ENCODE results near the gene TRMU. TPM values are rescaled to one million over a fixed set of nuclear protein-coding genes. Genes with fewer than 3 reads are reported as not detected.
A peak's percentile ranks its signal among the peaks of the same experiment; 100 is the strongest.

Gene TRMU
- total RNA-seq, 1 donor from 2014 or later, result 70.1 TPM

DNA sequence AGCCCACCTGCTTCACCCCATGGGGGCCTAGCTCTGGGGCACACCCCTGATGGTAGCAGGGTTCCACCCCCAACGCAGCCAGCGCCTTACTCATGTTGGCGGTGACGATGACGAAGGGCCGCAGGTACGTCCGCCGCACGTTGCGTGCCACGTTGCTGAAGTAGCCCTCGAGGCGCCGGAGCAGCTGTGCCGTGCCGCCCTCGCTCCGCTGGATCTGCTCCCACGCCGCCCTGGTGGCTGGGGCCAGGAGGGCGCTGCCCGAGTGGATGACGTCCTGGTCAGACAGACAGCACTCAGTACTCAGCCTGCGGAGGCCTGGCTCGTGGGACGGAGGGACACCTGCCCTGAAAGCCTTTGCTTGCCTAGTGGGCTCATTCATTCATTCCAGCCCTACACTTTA is 50.8 kb downstream of the TRMU start:
- Histone ChIP-seq H3K4me1 (no peaks in the 10 kb centered on the region), H3K36me3 (no peaks in the 10 kb centered on the region), H3K9me3 (ENCODE audit: low read depth) (no peaks in the 10 kb centered on the region), H4K20me1 (ENCODE audit: low read depth) (no peaks in the 10 kb centered on the region), H3K79me2 (ENCODE audit: low read depth) (no peaks in the 10 kb centered on the region), H3F3A (ENCODE audit: low read depth) (no peaks in the 10 kb centered on the region), H3K4me2 (no peak overlapping the region), H2AFZ (replicated peaks) (no peak overlapping the region), H3K27ac (no peak overlapping the region), H3K4me3 (no peak overlapping the region), H3K9ac (no peak overlapping the region), H3K27me3 (no peaks in the 10 kb centered on the region)
- H3K9me3 Mint-ChIP-seq, result no peaks in the 10 kb centered on the region
- no peak overlapping the region for H3K4me3 Mint-ChIP-seq
- no peak overlapping the region for H3K27ac Mint-ChIP-seq
- DNase-seq (ENCODE audit: low spot score), result no peak
- peaks cover 3% of the 10 kb centered on the region for H3K4me1 Mint-ChIP-seq
- peaks cover 10% of the 10 kb centered on the region for H3K36me3 Mint-ChIP-seq
- peaks cover 6% of the 10 kb centered on the region for H3K27me3 Mint-ChIP-seq (ENCODE audit: insufficient read depth, low read depth)
- TF ChIP-seq CTCF (IDR thresholded peaks at IDR 0.05) (peak; percentile 16), EZH2 (IDR thresholded peaks at IDR 0.05) (no peak)

- H3K4me3 Mint-ChIP-seq, result no peak overlapping the region
Measured at GRCh38 chr22:46387748-46388147, 52.2 kb downstream of the TRMU start.

GRCh38 chr22:46388647-46389046 is 53.1 kb downstream of the TRMU start:
- H3K9me3 ChIP-seq (ENCODE audit: low read depth), result no peaks in the 10 kb centered on the region
- TF ChIP-seq CTCF (IDR thresholded peaks at IDR 0.05) (no peak), EZH2phosphoT487 (IDR thresholded peaks at IDR 0.05) (no peak), EZH2 (IDR thresholded peaks at IDR 0.05) (no peak)
- H2AFZ ChIP-seq (replicated peaks), result no peak overlapping the region
- no peaks in the 10 kb centered on the region for H3K27me3 ChIP-seq
- DNase-seq (ENCODE audit: low spot score), result no peak
- H3K4me1 ChIP-seq, result no peaks in the 10 kb centered on the region
- H3K79me2 ChIP-seq (ENCODE audit: low read depth), result no peaks in the 10 kb centered on the region
- H3K9me3 Mint-ChIP-seq, result no peaks in the 10 kb centered on the region
- H3K27ac ChIP-seq, result no peak overlapping the region
- H3K27ac Mint-ChIP-seq, result no peak overlapping the region
- no peaks in the 10 kb centered on the region for H3F3A ChIP-seq (ENCODE audit: low read depth)
- peaks cover 6% of the 10 kb centered on the region for H3K36me3 Mint-ChIP-seq
- H3K4me1 Mint-ChIP-seq, result peaks cover 3% of the 10 kb centered on the region
- no peak overlapping the region for H3K4me2 ChIP-seq
- no peaks in the 10 kb centered on the region for H3K36me3 ChIP-seq
- peaks cover 6% of the 10 kb centered on the region for H3K27me3 Mint-ChIP-seq (ENCODE audit: insufficient read depth, low read depth)
- H3K4me3 ChIP-seq, result no peak overlapping the region
- H4K20me1 ChIP-seq (ENCODE audit: low read depth), result no peaks in the 10 kb centered on the region
- H3K9ac ChIP-seq, result no peak overlapping the region
- no peak overlapping the region for H3K4me3 Mint-ChIP-seq

More at GRCh38 chr22:46387748-46388147, 52.2 kb downstream of the TRMU start:
- no peaks in the 10 kb centered on the region for H3K36me3 ChIP-seq
- H3K4me2 ChIP-seq, result no peak overlapping the region
- no peaks in the 10 kb centered on the region for H3K27me3 ChIP-seq
- H3F3A ChIP-seq (ENCODE audit: low read depth), result no peaks in the 10 kb centered on the region
- Mint-ChIP-seq H3K4me1 (peaks cover 3% of the 10 kb centered on the region), H3K36me3 (peaks cover 10% of the 10 kb centered on the region), H3K9me3 (no peaks in the 10 kb centered on the region), H3K27me3 (ENCODE audit: insufficient read depth, low read depth) (peaks cover 6% of the 10 kb centered on the region), H3K27ac (no peak overlapping the region)
- no peak overlapping the region for H2AFZ ChIP-seq (replicated peaks)
- H4K20me1 ChIP-seq (ENCODE audit: low read depth), result no peaks in the 10 kb centered on the region
- no peaks in the 10 kb centered on the region for H3K4me1 ChIP-seq
- H3K27ac ChIP-seq, result no peak overlapping the region
- H3K79me2 ChIP-seq (ENCODE audit: low read depth), result no peaks in the 10 kb centered on the region
- TF ChIP-seq CTCF (IDR thresholded peaks at IDR 0.05) (no peak), EZH2phosphoT487 (IDR thresholded peaks at IDR 0.05) (no peak), EZH2 (IDR thresholded peaks at IDR 0.05) (no peak)
- no peaks in the 10 kb centered on the region for H3K9me3 ChIP-seq (ENCODE audit: low read depth)
- H3K4me3 ChIP-seq, result no peak overlapping the region
- DNase-seq (ENCODE audit: low spot score), result no peak
- no peak overlapping the region for H3K9ac ChIP-seq

All from neural progenitor cell (in vitro differentiated cells).